Measurements from ENCODE around the gene ABHD17A.

ABHD17A gene

GRCh38 chr19:1907563-1908363, 22.5 kb upstream of the ABHD17A start:
- no peak overlapping the region for H3K23ac ChIP-seq (ENCODE audit: low read length in 2 of 2)
- no peak overlapping the region for H2AFZ ChIP-seq (ENCODE audit: low read depth, low read length)
- no peaks in the 10 kb centered on the region for H3K9me3 ChIP-seq (ENCODE audit: control insufficient read depth, low read length)
- whole genome bisulfite sequencing: 92% methylated on average over 43 of the region's 43 CpGs
- no peak overlapping the region for H2BK15ac ChIP-seq (ENCODE audit: low read depth, poor library complexity, severe bottlenecking)
- H3K27me3 ChIP-seq (ENCODE audit: control insufficient read depth in 1 of 2, insufficient read depth in 1 of 2, low read length in 2 of 2): no peaks in the 10 kb centered on the region
- no peak overlapping the region for H3K9ac ChIP-seq (ENCODE audit: low read length)
- no peak for DNase-seq
- no peak overlapping the region for H2AK5ac ChIP-seq (ENCODE audit: low read length, severe bottlenecking)
- H3K36me3 ChIP-seq (ENCODE audit: control insufficient read depth in 1 of 2, insufficient read depth in 2 of 2, low read depth in 1 of 2, low read length in 2 of 2): peaks cover 1 to 38% of the 10 kb centered on the region in 2 experiments
- H3K4ac ChIP-seq (ENCODE audit: low read depth in 1 of 2, low read length in 2 of 2): no peak overlapping the region
- H2BK120ac ChIP-seq (ENCODE audit: low read depth, low read length): no peak overlapping the region
- no peak overlapping the region for H3K27ac ChIP-seq (ENCODE audit: low read length, poor library complexity, severe bottlenecking)
- no peak overlapping the region for H3K4me2 ChIP-seq (ENCODE audit: low read length, poor library complexity, severe bottlenecking)
- H3K4me3 ChIP-seq (ENCODE audit: insufficient read depth in 1 of 2, low read depth in 1 of 2, low read length in 2 of 2): no peak overlapping the region
- no peak overlapping the region for H3K14ac ChIP-seq (ENCODE audit: low read length in 2 of 2)
- H3K79me1 ChIP-seq (replicated peaks; ENCODE audit: low read length, poor library complexity, severe bottlenecking): peaks cover 4% of the 10 kb centered on the region
- H2BK5ac ChIP-seq (ENCODE audit: low read depth, low read length, poor library complexity, severe bottlenecking): no peak overlapping the region
- no peak overlapping the region for H4K91ac ChIP-seq (ENCODE audit: low read length)
- H3K18ac ChIP-seq (ENCODE audit: low read depth in 1 of 2, low read length in 2 of 2): no peak overlapping the region
- peaks cover 34% of the 10 kb centered on the region for H3K4me1 ChIP-seq (ENCODE audit: control insufficient read depth, insufficient read depth, low read depth, low read length)
- H4K8ac ChIP-seq (ENCODE audit: low read length): no peak overlapping the region
- H2BK12ac ChIP-seq (ENCODE audit: low read length in 2 of 2): peak overlapping the region in 1 of 2 experiments; percentile 23

GRCh38 chr19:1906985-1907562, 21.8 kb upstream of the ABHD17A start:
- Histone ChIP-seq H3K18ac (ENCODE audit: low read depth in 1 of 2, low read length in 2 of 2) (no peak overlapping the region), H2BK5ac (ENCODE audit: low read depth, low read length, poor library complexity, severe bottlenecking) (no peak overlapping the region), H2BK12ac (ENCODE audit: low read length in 2 of 2) (no peak overlapping the region), H3K27ac (ENCODE audit: low read length, poor library complexity, severe bottlenecking) (no peak overlapping the region), H3K4ac (ENCODE audit: low read depth in 1 of 2, low read length in 2 of 2) (no peak overlapping the region), H2BK120ac (ENCODE audit: low read depth, low read length) (no peak overlapping the region), H3K23ac (ENCODE audit: low read length in 2 of 2) (no peak overlapping the region), H3K4me3 (ENCODE audit: insufficient read depth in 1 of 2, low read depth in 1 of 2, low read length in 2 of 2) (no peak overlapping the region), H3K4me1 (ENCODE audit: control insufficient read depth, insufficient read depth, low read depth, low read length) (peaks cover 34% of the 10 kb centered on the region), H2BK15ac (ENCODE audit: low read depth, poor library complexity, severe bottlenecking) (no peak overlapping the region), H3K79me1 (replicated peaks; ENCODE audit: low read length, poor library complexity, severe bottlenecking) (peaks cover 1% of the 10 kb centered on the region), H3K4me2 (ENCODE audit: low read length, poor library complexity, severe bottlenecking) (no peak overlapping the region), H3K9ac (ENCODE audit: low read length) (no peak overlapping the region), H4K91ac (ENCODE audit: low read length) (no peak overlapping the region), H3K36me3 (ENCODE audit: control insufficient read depth in 1 of 2, insufficient read depth in 2 of 2, low read depth in 1 of 2, low read length in 2 of 2) (peaks cover 0 to 31% of the 10 kb centered on the region in 2 experiments), H3K27me3 (ENCODE audit: control insufficient read depth in 1 of 2, insufficient read depth in 1 of 2, low read length in 2 of 2) (no peaks in the 10 kb centered on the region), H3K9me3 (ENCODE audit: control insufficient read depth, low read length) (no peaks in the 10 kb centered on the region), H2AK5ac (ENCODE audit: low read length, severe bottlenecking) (no peak overlapping the region), H3K14ac (ENCODE audit: low read length in 2 of 2) (no peak overlapping the region), H4K8ac (ENCODE audit: low read length) (no peak overlapping the region), H2AFZ (ENCODE audit: low read depth, low read length) (no peak overlapping the region)
- 99% methylated on average over 10 of the region's 10 CpGs for WGBS
- no peak for DNase-seq

GRCh38 chr19:1905863-1906375, 20.6 kb upstream of the ABHD17A start:
- Histone ChIP-seq H3K18ac (ENCODE audit: low read depth in 1 of 2, low read length in 2 of 2) (peak overlapping the region; percentile 8 to 89), H3K4me1 (ENCODE audit: control insufficient read depth, insufficient read depth, low read depth, low read length) (peaks cover 34% of the 10 kb centered on the region), H3K23ac (ENCODE audit: low read length in 2 of 2) (no peak overlapping the region), H2BK5ac (ENCODE audit: low read depth, low read length, poor library complexity, severe bottlenecking) (no peak overlapping the region), H3K27me3 (ENCODE audit: control insufficient read depth in 1 of 2, insufficient read depth in 1 of 2, low read length in 2 of 2) (no peaks in the 10 kb centered on the region), H3K9ac (ENCODE audit: low read length) (peak overlapping the region; percentile 90), H2AFZ (ENCODE audit: low read depth, low read length) (no peak overlapping the region), H3K4me3 (ENCODE audit: insufficient read depth in 1 of 2, low read depth in 1 of 2, low read length in 2 of 2) (peak overlapping the region; percentile 79 to 80), H3K4ac (ENCODE audit: low read depth in 1 of 2, low read length in 2 of 2) (peak overlapping the region; percentile 2 to 83), H2BK15ac (ENCODE audit: low read depth, poor library complexity, severe bottlenecking) (no peak overlapping the region), H4K8ac (ENCODE audit: low read length) (no peak overlapping the region), H2AK5ac (ENCODE audit: low read length, severe bottlenecking) (peak overlapping the region; percentile 42), H3K14ac (ENCODE audit: low read length in 2 of 2) (peak overlapping the region in 1 of 2 experiments; percentile 30), H3K79me1 (replicated peaks; ENCODE audit: low read length, poor library complexity, severe bottlenecking) (no peaks in the 10 kb centered on the region), H3K36me3 (ENCODE audit: control insufficient read depth in 1 of 2, insufficient read depth in 2 of 2, low read depth in 1 of 2, low read length in 2 of 2) (peaks cover 0 to 27% of the 10 kb centered on the region in 2 experiments), H2BK120ac (ENCODE audit: low read depth, low read length) (no peak overlapping the region), H3K9me3 (ENCODE audit: control insufficient read depth, low read length) (no peaks in the 10 kb centered on the region), H3K27ac (ENCODE audit: low read length, poor library complexity, severe bottlenecking) (peak overlapping the region; percentile 38), H2BK12ac (ENCODE audit: low read length in 2 of 2) (no peak overlapping the region), H4K91ac (ENCODE audit: low read length) (no peak overlapping the region), H3K4me2 (ENCODE audit: low read length, poor library complexity, severe bottlenecking) (peak overlapping the region; percentile 61)
- DNase-seq: no peak
- 83% methylated on average over 14 of the region's 15 CpGs for WGBS
